ENCODE data around the gene CCDC121. TPM values are rescaled to one million over a fixed set of nuclear protein-coding genes. Genes with fewer than 3 reads are reported as not detected.

CCDC121 gene
- total RNA-seq, 1 donor from 2014 or later: 1.7 TPM

DNA sequence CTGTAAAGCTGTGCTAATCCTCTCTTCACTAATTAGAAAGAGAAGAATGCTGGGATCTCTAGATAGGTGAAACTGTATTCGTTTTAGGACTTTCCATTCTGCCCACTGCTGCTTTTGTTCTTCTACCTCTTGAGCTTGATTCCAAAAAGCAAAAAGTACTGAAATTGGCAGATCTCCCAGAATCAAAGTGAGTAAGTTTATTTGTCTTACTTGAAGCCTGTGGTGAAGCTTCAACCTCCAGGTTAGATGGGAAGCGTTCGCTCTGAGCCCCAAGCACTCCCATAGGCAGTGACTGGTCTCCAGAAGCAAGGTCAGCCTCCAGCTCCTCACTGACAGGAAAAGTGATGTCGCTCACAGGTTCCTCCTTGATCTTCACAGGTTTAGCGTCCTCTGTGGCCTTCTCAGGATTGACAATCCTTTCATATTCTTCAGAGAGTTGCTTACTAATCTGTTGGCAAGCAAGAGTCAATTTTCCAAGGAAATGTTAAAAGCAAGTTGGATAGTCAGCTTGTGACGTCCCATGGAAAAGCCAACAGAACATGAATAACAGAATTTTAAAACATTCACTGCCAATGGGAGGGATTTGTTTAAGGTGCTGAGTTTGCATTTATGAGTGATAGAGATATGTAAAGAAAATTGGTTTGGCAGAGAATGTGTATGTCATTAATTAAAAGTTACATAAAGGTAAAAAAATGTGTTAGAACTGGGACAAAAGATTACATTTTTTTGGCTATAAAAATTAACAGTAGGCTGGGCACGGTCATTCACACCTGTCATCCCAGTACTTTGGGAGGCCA is 26.5 kb upstream of the CCDC121 start:
- Mint-ChIP-seq H3K27ac (ENCODE audit: unreplicated experiment) (no peak overlapping the region), H3K27me3 (ENCODE audit: low read depth) (no peaks in the 10 kb centered on the region), H3K4me1 (ENCODE audit: low read depth) (peaks cover 15% of the 10 kb centered on the region), H3K36me3 (ENCODE audit: low read depth) (peaks cover 41% of the 10 kb centered on the region), H3K9me3 (ENCODE audit: low read depth) (no peaks in the 10 kb centered on the region), H3K4me3 (ENCODE audit: unreplicated experiment) (no peak overlapping the region)
- DNase-seq (ENCODE audit: low spot score): no peak
- no peak for TF ChIP-seq CTCF (IDR thresholded peaks at IDR 0.05)

- peaks cover 9% of the 10 kb centered on the region for H3K4me1 Mint-ChIP-seq (ENCODE audit: low read depth)
- no peaks in the 10 kb centered on the region for H3K9me3 Mint-ChIP-seq (ENCODE audit: low read depth)
- H3K27ac Mint-ChIP-seq (ENCODE audit: unreplicated experiment): peak overlapping the region; percentile 10
- peaks cover 43% of the 10 kb centered on the region for H3K36me3 Mint-ChIP-seq (ENCODE audit: low read depth)
- no peak for TF ChIP-seq CTCF (IDR thresholded peaks at IDR 0.05)
- DNase-seq (ENCODE audit: low spot score): no peak
- H3K27me3 Mint-ChIP-seq (ENCODE audit: low read depth): no peaks in the 10 kb centered on the region
- no peak overlapping the region for H3K4me3 Mint-ChIP-seq (ENCODE audit: unreplicated experiment)
These were observed 24.6 kb upstream of the CCDC121 start for GRCh38 chr2:27653397-27653796.

GRCh38 chr2:27652790-27653189 is 24.0 kb upstream of the CCDC121 start:
- Mint-ChIP-seq H3K4me1 (ENCODE audit: low read depth) (peaks cover 9% of the 10 kb centered on the region), H3K9me3 (ENCODE audit: low read depth) (no peaks in the 10 kb centered on the region), H3K27me3 (ENCODE audit: low read depth) (no peaks in the 10 kb centered on the region), H3K4me3 (ENCODE audit: unreplicated experiment) (no peak overlapping the region), H3K36me3 (ENCODE audit: low read depth) (peaks cover 46% of the 10 kb centered on the region), H3K27ac (ENCODE audit: unreplicated experiment) (peak overlapping the region; percentile 37)
- DNase-seq (ENCODE audit: low spot score): no peak
- TF ChIP-seq CTCF (IDR thresholded peaks at IDR 0.05): no peak

- H3K9me3 Mint-ChIP-seq (ENCODE audit: low read depth): no peaks in the 10 kb centered on the region
- H3K36me3 Mint-ChIP-seq (ENCODE audit: low read depth): peaks cover 48% of the 10 kb centered on the region
- H3K27me3 Mint-ChIP-seq (ENCODE audit: low read depth): no peaks in the 10 kb centered on the region
- H3K4me1 Mint-ChIP-seq (ENCODE audit: low read depth): peaks cover 9% of the 10 kb centered on the region
- H3K27ac Mint-ChIP-seq (ENCODE audit: unreplicated experiment): peak overlapping the region; percentile 37
- H3K4me3 Mint-ChIP-seq (ENCODE audit: unreplicated experiment): no peak overlapping the region
- TF ChIP-seq CTCF (IDR thresholded peaks at IDR 0.05): no peak
- no peak for DNase-seq (ENCODE audit: low spot score)
These were observed 23.5 kb upstream of the CCDC121 start for GRCh38 chr2:27652341-27652740.

DNA sequence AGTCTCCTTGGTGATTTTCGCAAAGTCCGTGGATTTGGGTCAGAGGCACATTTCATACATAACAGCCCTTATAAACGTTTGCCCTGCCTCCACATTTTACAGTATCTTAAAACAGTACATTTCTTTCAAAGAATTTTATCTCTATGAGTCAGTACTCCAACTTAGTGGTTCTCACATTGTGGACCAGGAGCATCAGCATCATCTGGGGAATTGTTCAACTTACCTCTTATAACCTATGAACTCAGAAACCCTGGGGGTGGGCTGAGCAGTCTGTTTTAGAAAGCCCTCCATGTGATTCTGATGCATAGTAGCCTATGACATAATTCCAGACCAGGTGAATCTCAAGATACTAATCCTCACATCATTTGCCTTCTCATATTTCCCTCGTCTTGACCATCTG is 22.2 kb upstream of the CCDC121 start:
- TF ChIP-seq CTCF (IDR thresholded peaks at IDR 0.05): no peak
- H3K36me3 Mint-ChIP-seq (ENCODE audit: low read depth): peaks cover 44% of the 10 kb centered on the region
- H3K4me3 Mint-ChIP-seq (ENCODE audit: unreplicated experiment): no peak overlapping the region
- H3K27me3 Mint-ChIP-seq (ENCODE audit: low read depth): no peaks in the 10 kb centered on the region
- DNase-seq (ENCODE audit: low spot score): no peak
- no peak overlapping the region for H3K27ac Mint-ChIP-seq (ENCODE audit: unreplicated experiment)
- H3K4me1 Mint-ChIP-seq (ENCODE audit: low read depth): peaks cover 9% of the 10 kb centered on the region
- no peaks in the 10 kb centered on the region for H3K9me3 Mint-ChIP-seq (ENCODE audit: low read depth)

Data from chondrocyte (in vitro differentiated cells).